ENCODE data around the gene MCFD2.
"Not testable (repeated sequence)": the region's sequence is repeated elsewhere in the genome, so short reads cannot be mapped to it uniquely, and the experiment has no call there.

Gene MCFD2

GRCh38 chr2:46902465-46902864 lies 13.1 kb downstream of the MCFD2 start:
- no peak for DNase-seq (ENCODE audit: low read depth in 2 of 2)

DNA sequence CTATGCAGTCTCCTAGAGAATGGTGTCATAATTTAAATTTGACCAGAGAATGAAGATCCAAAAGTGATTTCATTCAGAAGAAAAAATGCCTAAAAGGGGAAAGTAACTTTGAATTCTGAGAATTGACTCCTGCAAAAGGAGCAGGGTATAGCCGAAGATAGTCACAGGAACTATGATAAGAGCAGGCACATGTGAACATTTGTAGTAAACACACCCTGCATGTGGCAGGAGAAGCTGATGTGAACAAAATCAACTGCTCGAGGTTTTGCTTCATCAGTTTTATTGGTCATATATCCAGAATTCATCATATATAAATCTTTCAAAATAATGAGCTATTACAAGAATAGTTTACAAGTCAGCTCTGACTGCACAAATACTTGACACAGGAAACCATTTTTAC lies 14.0 kb downstream of the MCFD2 start:
- no peak for DNase-seq (ENCODE audit: low read depth in 2 of 2)

- no peak for DNase-seq (ENCODE audit: low read depth in 2 of 2)
Measured at GRCh38 chr2:46900381-46900780, 15.2 kb downstream of the MCFD2 start.

DNA sequence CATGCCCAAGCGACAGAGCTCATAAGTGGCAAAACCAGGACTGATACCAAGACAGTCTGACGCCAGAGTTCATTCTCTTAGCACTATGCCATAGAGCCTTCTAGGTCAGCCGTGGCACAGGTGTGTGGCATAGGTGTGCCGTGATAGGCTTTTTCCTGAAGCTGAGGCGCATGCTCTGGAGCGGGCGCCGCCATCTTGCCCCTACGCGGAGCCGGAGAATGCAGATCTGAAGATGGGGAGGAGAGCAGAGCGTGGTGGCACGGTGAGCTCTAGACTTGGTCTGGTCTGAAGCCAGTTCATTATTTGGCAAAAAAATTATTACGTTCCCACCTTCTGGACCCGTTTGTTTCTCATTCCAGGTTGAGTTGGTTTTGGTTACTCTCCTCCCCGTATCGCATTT lies 16.6 kb downstream of the MCFD2 start:
- DNase-seq (ENCODE audit: low read depth in 2 of 2): no peak

DNA sequence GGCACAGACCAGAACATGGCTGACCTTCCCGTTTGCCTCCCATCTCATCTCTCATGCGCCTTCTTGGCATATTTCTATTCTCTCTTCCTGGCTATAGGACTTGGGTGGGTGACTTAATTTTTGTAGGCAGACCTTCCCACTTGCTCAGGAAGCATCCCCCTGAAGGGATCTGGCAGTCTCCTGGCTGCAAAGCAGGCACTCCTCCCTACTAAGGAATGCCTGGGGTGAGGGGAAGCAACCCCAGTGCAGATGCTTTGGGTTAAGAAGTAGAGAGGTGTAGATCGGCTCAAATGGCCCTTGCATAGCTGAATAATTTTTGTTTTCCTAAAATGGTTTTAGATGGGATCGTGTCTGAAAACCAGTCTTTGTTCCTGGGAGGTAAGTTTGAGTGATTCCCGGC lies 17.6 kb downstream of the MCFD2 start:
- no peak for DNase-seq (ENCODE audit: low read depth in 2 of 2)

DNA sequence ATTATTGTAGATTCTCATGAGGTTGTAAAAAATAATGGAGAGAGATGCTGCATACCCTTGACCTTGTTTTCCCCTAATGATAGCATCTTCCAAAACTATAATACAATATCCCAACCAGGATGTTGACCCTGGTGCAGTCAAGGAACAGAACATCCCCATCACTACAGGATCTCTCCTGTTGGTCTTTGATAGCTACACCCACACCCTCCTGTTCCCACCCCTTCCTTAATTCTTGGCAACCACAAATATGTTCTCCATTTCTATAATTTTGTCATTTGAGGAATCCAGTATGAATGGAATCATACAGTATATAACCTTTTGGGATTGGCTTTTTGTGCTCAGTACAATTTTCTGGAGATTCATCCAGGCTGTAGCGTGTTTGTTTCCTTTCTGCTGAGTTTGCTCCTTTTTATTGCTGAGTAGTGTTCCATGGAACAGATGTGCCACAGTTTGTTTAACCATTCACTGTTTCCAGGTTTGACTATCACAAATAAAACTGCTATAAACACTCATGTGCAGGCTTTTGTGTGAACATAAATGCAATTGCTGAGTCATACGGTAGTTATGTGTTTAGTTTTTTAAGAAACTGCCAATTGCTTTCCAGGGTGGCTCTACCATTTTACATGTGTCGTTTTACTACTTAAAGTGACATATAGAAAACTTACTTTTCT lies 22.2 kb downstream of the MCFD2 start:
- DNase-seq (ENCODE audit: low read depth in 2 of 2): no peak

- no peak for DNase-seq (ENCODE audit: low read depth in 2 of 2)
Measured at GRCh38 chr2:46891956-46892553, 23.6 kb downstream of the MCFD2 start.

- no peak for DNase-seq (ENCODE audit: low read depth in 2 of 2)
Measured at GRCh38 chr2:46888421-46888952, 27.1 kb downstream of the MCFD2 start.

DNA sequence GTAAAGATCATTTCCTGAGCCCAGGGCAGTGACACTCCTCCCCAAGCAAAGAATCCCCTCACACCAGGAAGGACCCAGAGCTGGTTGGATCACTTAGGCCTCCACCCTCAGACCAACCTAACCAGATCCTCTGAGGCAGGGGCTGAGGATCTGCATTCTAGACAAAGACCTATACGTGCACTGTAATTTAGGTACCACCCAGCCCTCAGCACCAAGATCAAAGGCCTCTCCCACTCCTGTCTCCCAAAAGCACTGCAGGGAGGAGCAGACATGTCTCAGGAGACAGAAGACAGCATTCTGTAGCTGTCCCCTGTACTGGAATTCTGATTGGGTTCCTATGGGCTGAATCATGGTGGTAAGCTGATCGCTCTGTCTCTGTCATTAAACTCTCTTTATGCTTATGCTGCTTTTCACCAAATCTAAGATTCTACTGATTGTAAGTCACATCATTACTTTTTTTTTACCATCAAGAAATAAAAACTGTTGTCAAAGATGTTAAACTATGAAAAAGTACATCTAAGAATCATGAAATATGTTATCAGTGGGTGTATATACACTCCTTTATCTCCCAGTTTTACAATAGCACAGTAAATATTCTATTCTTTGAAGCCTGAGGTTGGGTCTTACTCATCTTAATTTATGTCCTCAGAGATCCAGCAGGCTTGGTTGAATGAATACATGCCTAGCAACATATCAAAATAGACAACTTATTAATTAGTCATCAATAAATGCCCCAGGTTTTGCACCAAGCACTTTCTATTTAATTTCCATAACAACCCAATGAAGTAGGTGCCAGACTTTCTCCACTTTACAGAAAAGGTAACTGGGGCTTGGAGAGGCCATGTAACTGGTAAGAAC lies 28.3 kb downstream of the MCFD2 start:
- no peak for DNase-seq (ENCODE audit: low read depth in 2 of 2)

DNA sequence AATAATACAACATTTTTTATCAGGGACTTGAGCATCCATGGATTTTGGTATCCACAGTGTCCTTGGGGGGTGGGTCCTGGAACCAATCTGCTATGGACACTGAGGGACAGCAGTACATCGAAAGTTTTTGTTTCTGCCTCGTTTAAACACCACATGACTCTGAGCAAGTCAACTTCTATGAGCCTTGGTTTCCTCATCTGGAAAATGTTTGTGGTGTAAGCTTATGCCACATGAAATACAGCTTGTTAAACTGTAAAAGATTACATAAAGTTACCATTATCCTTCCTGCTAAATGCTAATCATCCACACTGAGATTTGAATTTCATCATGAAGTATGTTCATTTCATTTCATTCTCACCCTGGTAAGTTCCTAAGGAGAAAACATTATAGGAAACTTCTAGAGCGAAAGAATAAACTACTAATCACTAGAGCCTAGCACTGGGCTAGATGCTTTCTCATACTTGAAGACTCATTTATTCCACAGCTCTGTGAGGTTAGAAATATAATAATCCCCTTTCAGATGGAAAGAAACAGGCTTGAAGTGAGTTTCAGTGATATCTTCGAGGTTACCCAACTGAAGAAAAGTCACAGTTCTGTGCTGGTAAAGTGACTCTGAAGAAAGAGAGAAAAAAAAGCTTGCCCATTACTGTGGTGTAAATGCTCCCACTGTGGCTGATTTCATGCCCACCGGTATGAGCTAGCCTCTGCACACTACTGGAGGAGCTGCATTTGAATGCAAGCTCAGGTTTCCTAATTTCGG lies 29.2 kb downstream of the MCFD2 start:
- DNase-seq (ENCODE audit: low read depth in 2 of 2): no peak

DNA sequence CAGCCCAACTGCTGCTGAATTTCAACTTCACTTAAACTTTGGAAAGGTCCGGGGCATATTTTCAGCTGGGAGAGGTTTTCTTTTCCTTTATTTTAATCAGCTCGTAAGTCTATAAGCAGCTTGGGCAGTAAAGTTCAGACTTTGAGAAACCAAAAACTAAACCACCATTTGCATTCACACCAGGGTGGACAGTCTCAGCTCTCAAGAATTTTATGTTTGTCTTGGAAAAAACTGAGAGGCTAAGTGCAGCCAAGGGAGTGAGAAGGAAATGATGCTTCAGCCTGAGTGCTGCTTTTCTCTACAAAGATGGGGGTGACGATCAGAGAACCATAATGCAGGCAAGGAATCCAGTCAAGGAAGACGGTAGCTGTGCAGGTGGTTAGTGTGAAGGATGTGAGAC lies 30.2 kb downstream of the MCFD2 start:
- no peak for DNase-seq (ENCODE audit: low read depth in 2 of 2)

DNA sequence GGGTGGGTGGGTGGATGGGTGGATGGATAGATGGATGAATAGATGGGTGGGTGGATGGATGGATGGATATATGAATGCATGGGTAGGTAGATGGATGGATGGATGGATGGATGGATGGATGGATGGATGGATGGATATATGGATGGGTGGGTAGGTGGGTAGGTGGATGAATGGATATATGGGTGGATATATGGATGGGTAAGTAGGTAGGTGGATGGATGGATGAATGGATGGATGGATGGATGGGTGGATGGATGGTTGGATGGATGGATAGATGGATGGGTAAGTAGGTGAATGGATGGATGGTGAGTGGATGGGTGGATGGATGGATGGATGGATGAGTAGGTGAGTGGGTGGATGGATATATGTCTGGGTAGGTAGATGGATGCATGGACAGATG lies 36.1 kb downstream of the MCFD2 start:
- DNase-seq (ENCODE audit: low read depth in 2 of 2): no peak

- DNase-seq (ENCODE audit: low read depth in 2 of 2): no peak
Measured at GRCh38 chr2:46878886-46879285, 36.7 kb downstream of the MCFD2 start.

- DNase-seq (ENCODE audit: low read depth in 2 of 2): no peak
Measured at GRCh38 chr2:46878240-46878877, 37.2 kb downstream of the MCFD2 start.

DNA sequence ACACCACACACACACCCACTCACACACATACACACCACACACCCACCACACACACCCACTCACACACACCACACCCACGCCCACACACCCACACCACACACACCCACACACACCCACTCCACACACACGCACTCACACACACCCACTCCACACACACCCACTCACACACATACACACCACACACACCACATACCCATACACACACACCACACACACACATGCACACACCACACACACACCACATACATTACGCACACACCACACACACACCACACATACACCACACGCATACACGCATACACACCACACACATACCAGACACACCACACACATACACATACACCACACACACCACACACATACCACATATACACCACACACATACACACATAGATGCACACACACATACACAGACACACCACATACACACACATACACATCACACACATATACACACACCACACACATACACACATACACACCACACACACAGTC lies 37.9 kb downstream of the MCFD2 start:
- DNase-seq (ENCODE audit: low read depth in 2 of 2): no peak

DNA sequence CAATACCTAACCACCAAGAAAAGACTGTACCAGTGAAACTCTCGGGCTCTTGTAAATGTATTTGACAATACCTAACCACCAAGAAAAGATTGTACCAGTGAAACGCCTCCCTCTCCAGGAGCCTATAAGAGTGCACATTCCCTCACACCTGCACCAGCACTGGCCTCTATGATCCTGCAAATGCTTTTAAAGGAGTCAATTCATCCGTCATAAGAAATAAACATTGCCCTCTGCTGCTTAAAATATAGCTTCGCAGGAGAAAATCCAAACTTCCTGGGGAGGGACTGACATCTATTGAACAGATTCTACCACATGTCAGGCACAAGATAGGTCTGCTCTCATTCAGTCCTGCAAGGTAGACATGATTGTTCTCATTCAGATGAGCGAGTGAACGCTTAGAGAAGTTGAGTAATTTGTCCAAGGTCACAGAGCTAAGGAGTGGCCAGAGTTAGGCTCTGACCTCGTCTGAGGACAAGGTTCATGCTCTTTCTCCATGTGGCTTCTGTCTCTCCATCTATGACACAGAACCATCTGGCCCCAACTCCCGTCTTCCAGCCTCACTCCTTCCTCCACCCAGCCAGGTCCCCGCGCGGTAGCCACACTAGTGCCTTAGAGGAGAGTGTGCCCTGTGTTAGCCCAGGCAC lies 38.7 kb downstream of the MCFD2 start:
- no peak for DNase-seq (ENCODE audit: low read depth in 2 of 2)

DNA sequence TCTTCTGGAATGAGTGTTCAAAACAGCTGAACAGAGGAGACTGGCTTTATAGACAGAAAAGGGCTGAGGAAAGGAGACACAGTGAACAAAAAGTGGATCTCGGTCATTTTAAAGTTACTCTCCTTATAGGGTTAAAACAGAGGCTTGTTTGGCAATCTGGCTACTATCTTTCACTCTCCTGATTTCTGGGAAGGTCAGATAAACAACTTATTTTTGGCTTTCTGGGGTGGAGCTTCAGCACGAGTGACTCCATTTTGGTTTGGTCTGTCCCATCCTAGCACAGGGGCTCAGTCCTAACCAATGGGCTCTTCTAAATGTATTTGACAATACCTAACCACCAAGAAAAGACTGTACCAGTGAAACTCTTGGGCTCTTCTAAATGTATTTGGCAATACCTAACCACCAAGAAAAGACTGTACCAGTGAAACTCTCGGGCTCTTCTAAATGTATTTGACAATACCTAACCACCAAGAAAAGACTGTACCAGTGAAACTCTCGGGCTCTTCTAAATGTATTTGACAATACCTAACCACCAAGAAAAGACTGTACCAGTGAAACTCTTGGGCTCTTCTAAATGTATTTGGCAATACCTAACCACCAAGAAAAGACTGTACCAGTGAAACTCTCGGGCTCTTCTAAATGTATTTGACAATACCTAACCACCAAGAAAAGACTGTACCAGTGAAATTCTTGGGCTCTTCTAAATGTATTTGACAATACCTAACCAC lies 39.5 kb downstream of the MCFD2 start:
- DNase-seq (ENCODE audit: low read depth in 2 of 2): not testable (repeated sequence)

DNA sequence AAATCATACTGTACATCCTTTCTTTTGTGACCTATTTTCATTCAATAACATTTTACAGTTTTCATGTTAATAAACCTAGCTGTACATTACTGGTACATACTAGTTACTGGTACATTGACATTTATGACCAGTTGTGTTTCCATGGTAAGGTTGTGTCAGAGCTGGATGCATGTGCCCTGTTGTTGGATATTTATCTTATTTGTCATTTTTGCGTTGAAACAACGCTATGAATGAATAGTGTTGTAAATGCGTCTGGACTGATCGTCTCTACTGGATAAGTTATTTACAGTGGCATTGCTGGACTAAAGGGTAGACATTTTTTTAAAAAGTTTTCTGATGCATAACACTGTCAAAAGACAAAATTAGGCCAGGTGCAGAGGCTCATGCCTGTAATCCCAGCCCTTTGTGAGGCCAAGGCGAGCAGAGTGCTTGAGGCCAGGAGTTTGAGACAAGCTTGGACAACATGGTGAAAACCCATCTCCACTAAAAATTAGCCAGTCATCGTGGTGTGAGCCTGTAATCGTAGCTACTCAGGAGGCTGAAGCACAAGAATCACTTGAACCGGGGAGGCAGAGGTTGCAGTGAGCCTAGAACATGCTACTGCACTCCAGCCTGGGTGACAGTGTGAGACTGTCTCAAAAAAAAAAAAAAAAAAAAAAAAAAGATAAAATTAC lies 40.2 kb downstream of the MCFD2 start:
- DNase-seq (ENCODE audit: low read depth in 2 of 2): no peak

- no peak for DNase-seq (ENCODE audit: low read depth in 2 of 2)
Measured at GRCh38 chr2:46874236-46874929, 41.2 kb downstream of the MCFD2 start.
